H1 (cell line): ENCODE results near the gene TRAPPC8. TPM values are rescaled to one million over a fixed set of nuclear protein-coding genes. Genes with fewer than 3 reads are reported as not detected.

Experiments
- CTCF ChIA-PET: fragments of 300-600 bp; sonication (Branson Sonifier 250); formaldehyde crosslinking; loops from one replicate; lab custom pipeline; 2021; ENCODE audit not compliant: partially characterized antibody; lab: Charles Lee
- POLR2A ChIA-PET: fragments of 300-600 bp; sonication (Branson Sonifier 250); formaldehyde crosslinking; loops from one replicate; lab custom pipeline; 2021; ENCODE audit warnings: inconsistent platforms; ENCODE audit not compliant: partially characterized antibody; lab: Charles Lee
- DNase-seq, 2 experiments: peaks; one replicate each; pipeline versions ENCODE4 v3.0.0 to v3.0.0-alpha.2; 2010 to 2022; ENCODE audit warnings: low spot score in 2 of 2, low read depth in 1 of 2, mixed read lengths in 1 of 2
- FAIRE-seq: peaks from 2 replicates; lab custom pipeline; 2011; peaks lifted over from hg19 to GRCh38; lab: Jason Lieb, UNC
- H2AFZ ChIP-seq: 2 replicates; pipeline ENCODE4 v1.8.1; 2012; ENCODE audit warnings: low read length, inconsistent platforms
- H2AK5ac ChIP-seq: 2 replicates; pipeline ENCODE4 v1.6.1; 2013; ENCODE audit warnings: low read depth, low read length
- H2BK120ac ChIP-seq: replicated peaks from 2 replicates; pipeline ENCODE3; 2013; ENCODE audit warnings: low read depth, low read length, inconsistent platforms
- H2BK12ac ChIP-seq: 2 replicates; pipeline ENCODE4 v1.6.1; 2013; ENCODE audit warnings: low read depth, low read length
- H2BK15ac ChIP-seq: 2 replicates; pipeline ENCODE4 v1.6.1; 2013; ENCODE audit warnings: low read length
- H2BK20ac ChIP-seq: 2 replicates; pipeline ENCODE4 v1.6.1; 2013; ENCODE audit warnings: low read length
- H2BK5ac ChIP-seq: 2 replicates; pipeline ENCODE4 v1.6.1; 2013; ENCODE audit warnings: low read depth, low read length
- H3K14ac ChIP-seq: 2 replicates; pipeline ENCODE4 v1.6.1; 2013; ENCODE audit warnings: inconsistent platforms; ENCODE audit not compliant: insufficient read length
- H3K18ac ChIP-seq: 2 replicates; pipeline ENCODE4 v1.6.1; 2013; ENCODE audit warnings: low read length; ENCODE audit errors: extremely low read depth
- H3K23ac ChIP-seq: 2 replicates; pipeline ENCODE4 v1.6.1; 2013; ENCODE audit warnings: inconsistent platforms; ENCODE audit not compliant: insufficient read length
- H3K23me2 ChIP-seq: 2 replicates; pipeline ENCODE4 v1.6.1; 2013; ENCODE audit warnings: low read depth, low read length
- H3K27ac ChIP-seq: 2 replicates; pipeline ENCODE4 v1.6.1; 2011; ENCODE audit warnings: low read depth, low read length, inconsistent platforms
- H3K27me3 ChIP-seq, 4 experiments: replicated peaks in 1 of 4; 1 replicate in 1 of 4; 2 replicates in 3 of 4; pipeline versions ENCODE4 v1.6.1 to v1.8.1; 2011 to 2013; ENCODE audit warnings: low read length in 3 of 4, mild to moderate bottlenecking in 3 of 4, inconsistent platforms in 2 of 4, mixed read lengths in 2 of 4, moderate library complexity in 1 of 4; ENCODE audit not compliant: control insufficient read depth in 3 of 4, insufficient read depth in 3 of 4; ENCODE audit errors: extremely low read depth in 1 of 4
- H3K36me3 ChIP-seq, 4 experiments: 2 replicates each; pipeline versions ENCODE4 v1.6.1 to v1.8.1; 2011 to 2013; ENCODE audit warnings: mild to moderate bottlenecking in 4 of 4, low read length in 3 of 4, moderate library complexity in 2 of 4, control low read depth in 1 of 4, inconsistent platforms in 1 of 4; ENCODE audit not compliant: insufficient read depth in 4 of 4, control insufficient read depth in 2 of 4
- H3K4ac ChIP-seq: replicated peaks from 2 replicates; pipeline ENCODE3; 2013; ENCODE audit warnings: low read length, low read depth, mixed read lengths, inconsistent platforms; ENCODE audit not compliant: insufficient read length
- H3K4me1 ChIP-seq, 4 experiments: replicated peaks in 1 of 4; 1 replicate in 1 of 4; 2 replicates in 3 of 4; pipeline versions ENCODE4 v1.6.1 to v1.8.1; 2011 to 2013; ENCODE audit warnings: low read length in 3 of 4, inconsistent platforms in 2 of 4, mixed read lengths in 1 of 4; ENCODE audit not compliant: insufficient read depth in 4 of 4, control insufficient read depth in 3 of 4
- H3K4me2 ChIP-seq, 2 experiments: 2 replicates each; pipeline versions ENCODE4 v1.6.1 to v1.8.1; 2011 to 2013; ENCODE audit warnings: low read depth in 2 of 2, low read length in 2 of 2, control low read depth in 1 of 2, inconsistent platforms in 1 of 2, mild to moderate bottlenecking in 1 of 2; ENCODE audit not compliant: insufficient read depth in 1 of 2
- H3K4me3 ChIP-seq, 4 experiments: fragments of 200-600, 300-600 bp in 1 of 4; sonication (generic), shearing (Covaris generic), sonication (Bioruptor Twin) in 1 of 4; 2 replicates each; pipeline versions ENCODE4 v1.5.1 to v1.8.1; 2011 to 2016; ENCODE audit warnings: low read length in 4 of 4, low read depth in 3 of 4, control low read depth in 2 of 4, inconsistent platforms in 2 of 4, mild to moderate bottlenecking in 2 of 4, mixed read lengths in 1 of 4, moderate library complexity in 1 of 4; ENCODE audit not compliant: insufficient read depth in 2 of 4; ENCODE audit errors: extremely low read depth in 1 of 4
- H3K56ac ChIP-seq: replicated peaks from 2 replicates; pipeline ENCODE3; 2013; ENCODE audit warnings: low read depth, mild to moderate bottlenecking, mixed read lengths, low read length, inconsistent platforms; ENCODE audit not compliant: insufficient read length
- H3K79me1 ChIP-seq: 2 replicates; pipeline ENCODE4 v1.6.1; 2013; ENCODE audit warnings: low read depth, low read length, control low read depth
- H3K79me2 ChIP-seq, 2 experiments: 2 replicates each; pipeline versions ENCODE4 v1.6.1 to v1.8.1; 2012 to 2013; ENCODE audit warnings: low read length in 2 of 2, mild to moderate bottlenecking in 2 of 2, inconsistent platforms in 1 of 2; ENCODE audit not compliant: insufficient read depth in 2 of 2, control insufficient read depth in 1 of 2
- H3K9ac ChIP-seq, 4 experiments: replicated peaks in 1 of 4; 1 replicate in 1 of 4; 2 replicates in 3 of 4; pipeline versions ENCODE4 v1.6.1 to v1.8.1; 2011 to 2013; ENCODE audit warnings: low read depth in 3 of 4, low read length in 3 of 4, control low read depth in 2 of 4, mild to moderate bottlenecking in 2 of 4, moderate library complexity in 2 of 4, inconsistent platforms in 1 of 4; ENCODE audit errors: extremely low read depth in 1 of 4
- H3K9me3 ChIP-seq, 2 experiments: 2 replicates each; pipeline versions ENCODE4 v1.6.1 to v1.8.1; 2012 to 2013; ENCODE audit warnings: mild to moderate bottlenecking in 2 of 2, moderate library complexity in 2 of 2, control low read depth in 1 of 2, inconsistent platforms in 1 of 2, low read depth in 1 of 2, low read length in 1 of 2, mixed read lengths in 1 of 2; ENCODE audit not compliant: insufficient read depth in 2 of 2
- H4K20me1 ChIP-seq, 2 experiments: replicated peaks in 1 of 2; 2 replicates each; pipeline versions ENCODE3 to v1.8.1; 2011 to 2013; ENCODE audit warnings: inconsistent platforms in 2 of 2, low read length in 2 of 2, mild to moderate bottlenecking in 1 of 2; ENCODE audit not compliant: insufficient read depth in 2 of 2, control insufficient read depth in 1 of 2
- H4K5ac ChIP-seq: 2 replicates; pipeline ENCODE4 v1.6.1; 2013; ENCODE audit warnings: low read length, low read depth, mixed read lengths, inconsistent platforms; ENCODE audit not compliant: insufficient read length
- H4K8ac ChIP-seq: 2 replicates; pipeline ENCODE4 v1.8.0; 2013; ENCODE audit warnings: mild to moderate bottlenecking, moderate library complexity, low read length, inconsistent platforms; ENCODE audit not compliant: insufficient read depth; ENCODE audit errors: extremely low read depth
- H4K91ac ChIP-seq: replicated peaks from 2 replicates; pipeline ENCODE3; 2013; ENCODE audit warnings: low read length, mixed read lengths, inconsistent platforms; ENCODE audit not compliant: insufficient read length
- EP300 ChIP-seq, 2 experiments: IDR thresholded peaks; 1 replicate in 1 of 2; 2 replicates in 1 of 2; pipeline ENCODE4 v1.6.1; 2011 to 2012; ENCODE audit warnings: low read depth in 2 of 2, low read length in 2 of 2, mild to moderate bottlenecking in 2 of 2, borderline replicate concordance in 1 of 2, inconsistent platforms in 1 of 2, moderate library complexity in 1 of 2
- EZH2 ChIP-seq: fragments of 200-600 bp; sonication (generic); IDR thresholded peaks from 2 replicates; pipeline ENCODE4 v1.7.1; 2012; ENCODE audit warnings: low read depth, mild to moderate bottlenecking, moderate library complexity, low read length, inconsistent platforms; ENCODE audit not compliant: severe bottlenecking
- HDAC6 ChIP-seq: IDR thresholded peaks from one replicate; pipeline ENCODE4 v1.7.1; 2012; ENCODE audit warnings: low read depth, mild to moderate bottlenecking, inconsistent platforms, low read length, moderate library complexity
- KDM4A ChIP-seq: IDR thresholded peaks from one replicate; pipeline ENCODE4 v1.7.1; 2012; ENCODE audit warnings: low read depth, mild to moderate bottlenecking, moderate library complexity, low read length, inconsistent platforms; ENCODE audit not compliant: severe bottlenecking
- RAD21 ChIP-seq, 2 experiments: IDR thresholded peaks in 1 of 2; conservative IDR thresholded peaks in 1 of 2; 2 replicates each; pipeline ENCODE4 v1.6.1; 2011; ENCODE audit warnings: low read depth in 2 of 2, low read length in 2 of 2, improper control_type of control experiment in 1 of 2, inconsistent platforms in 1 of 2, mild to moderate bottlenecking in 1 of 2, moderate library complexity in 1 of 2
- RFX5 ChIP-seq: IDR thresholded peaks from 2 replicates; pipeline ENCODE4 v1.6.1; 2011; ENCODE audit warnings: low read depth, low read length, improper control_type of control experiment, borderline replicate concordance
- TAF1 ChIP-seq: IDR thresholded peaks from 2 replicates; pipeline ENCODE4 v1.6.1; 2011; ENCODE audit warnings: mild to moderate bottlenecking, low read depth, low read length
- WGBS, 2 experiments: shearing (Covaris generic) in 1 of 2; methylation state at CpG; one replicate each; pipeline versions ENCODE4 v1.1.6 to v1.1.7; 2013 to 2015; ENCODE audit warnings: low lambda C conversion rate in 2 of 2, mixed read lengths in 2 of 2, inconsistent platforms in 1 of 2, low coverage in 1 of 2, missing lambda C conversion rate in 1 of 2; ENCODE audit not compliant: insufficient replicate concordance in 2 of 2, insufficient coverage in 1 of 2, insufficient read length in 1 of 2; ENCODE audit errors: extremely low coverage in 1 of 2, missing lambda C conversion rate in 1 of 2; 5-methylcytosine and 5-hydroxymethylcytosine counted together
- polyA plus RNA-seq, 7 experiments: library from polyadenylated mRNA; depleted of rRNA in 3 of 7; stranded (reverse) in 5 of 7; unstranded in 2 of 7; fragments of >200 nt in 5 of 7; fragments of 200-250 nt in 2 of 7; gene quantifications; 1 replicate in 5 of 7; 2 replicates in 1 of 7; 4 replicates in 1 of 7; pipeline versions ENCODE4 v1.2.1 to v1.2.3, GENCODE V29; 2011 to 2013; ENCODE audit warnings: missing spikeins in 2 of 7, mixed read lengths in 2 of 7
- total RNA-seq: library from RNA; stranded (reverse); fragmentation: NEBNext Ultra II Directional; extraction: Animal tissue kit (Norgen Biotek cat#: 25700); gene quantifications from 2 replicates; pipeline ENCODE4 v1.2.1, GENCODE V29; 2021
- TF ChIP-seq, protein P1 (sequence below): IDR thresholded peaks from 2 replicates; pipeline ENCODE4 v1.6.1; 2011; ENCODE audit warnings: low read length, improper control_type of control experiment
- TF ChIP-seq, protein P2 (sequence below): IDR thresholded peaks from 2 replicates; pipeline ENCODE4 v1.6.1; 2012; ENCODE audit warnings: inconsistent platforms

TRAPPC8 gene
- total and polyA plus RNA-seq, 2 of the 8 experiments (the other 6 are each of a cell fraction or from before 2014, with no cell fraction given), result 43.6 to 56.5 TPM

DNA sequence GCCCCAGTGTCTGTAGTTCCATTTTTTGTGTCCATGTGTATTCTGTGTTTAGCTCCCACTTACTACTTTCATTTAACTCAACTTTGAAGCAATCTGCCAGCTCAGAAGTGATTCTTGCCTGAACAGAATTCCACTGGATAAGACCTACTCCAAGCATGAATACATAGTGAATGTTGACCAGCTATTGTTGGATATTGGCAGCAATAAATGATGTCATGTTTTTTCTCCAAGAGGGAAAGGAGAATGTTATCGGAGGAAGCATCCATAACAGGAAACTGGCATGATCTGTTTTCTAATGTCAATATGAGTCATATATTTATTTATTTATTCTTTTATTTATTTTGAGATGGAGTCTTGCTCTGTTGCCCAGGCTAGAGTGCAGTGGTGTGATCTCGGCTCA, 36.8 kb upstream of the TRAPPC8 start:
- Histone ChIP-seq H3K9me3 (no peaks in the 10 kb centered on the region), H2BK15ac (no peak overlapping the region), H3K18ac (no peak overlapping the region), H2AK5ac (no peak overlapping the region), H3K23ac (no peak overlapping the region), H3K14ac (no peak overlapping the region), H4K5ac (no peak overlapping the region), H2BK5ac (no peak overlapping the region), H2BK120ac (no peak overlapping the region), H2BK12ac (no peak overlapping the region), H3K56ac (no peak overlapping the region), H3K27me3 (no peaks in the 10 kb centered on the region), H3K4me3 (no peak overlapping the region), H2BK20ac (no peak overlapping the region), H3K9ac (no peak overlapping the region), H4K8ac (no peak overlapping the region), H3K27ac (no peak overlapping the region), H3K4me2 (no peak overlapping the region), H2AFZ (no peak overlapping the region), H3K23me2 (no peaks in the 10 kb centered on the region), H4K20me1 (no peaks in the 10 kb centered on the region), H3K79me1 (no peaks in the 10 kb centered on the region), H3K36me3 (no peaks in the 10 kb centered on the region), H3K4ac (no peak overlapping the region), H3K4me1 (peaks cover 0 to 4% (median 0%) of the 10 kb centered on the region in 4 experiments; a peak in 1 of 7 replicates), H4K91ac (no peak overlapping the region), H3K79me2 (no peaks in the 10 kb centered on the region)
- DNase-seq (no peak), FAIRE-seq (no peak)
- WGBS, 2 experiments, result 100% methylated on average over 2 of the region's 2 CpGs; no CpG with 5 or more reads in 1 of the 2 experiments
- TF ChIP-seq RFX5 (no peak), RAD21 (IDR thresholded peaks at IDR 0.05 in 1 of 2, conservative IDR thresholded peaks at IDR 0.05 in 1 of 2; ENCODE audit: low read depth in 2 of 2, low read length in 2 of 2) (no peak), EZH2 (no peak), HDAC6 (no peak), EP300 (IDR thresholded peaks at IDR 0.05; ENCODE audit: borderline replicate concordance in 1 of 2, low read depth in 2 of 2, low read length in 2 of 2) (no peak), TAF1 (no peak), KDM4A (no peak)
- TF ChIP-seq, protein P1, sequence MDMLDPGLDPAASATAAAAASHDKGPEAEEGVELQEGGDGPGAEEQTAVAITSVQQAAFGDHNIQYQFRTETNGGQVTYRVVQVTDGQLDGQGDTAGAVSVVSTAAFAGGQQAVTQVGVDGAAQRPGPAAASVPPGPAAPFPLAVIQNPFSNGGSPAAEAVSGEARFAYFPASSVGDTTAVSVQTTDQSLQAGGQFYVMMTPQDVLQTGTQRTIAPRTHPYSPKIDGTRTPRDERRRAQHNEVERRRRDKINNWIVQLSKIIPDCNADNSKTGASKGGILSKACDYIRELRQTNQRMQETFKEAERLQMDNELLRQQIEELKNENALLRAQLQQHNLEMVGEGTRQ, result no peak
- TF ChIP-seq, protein P2, sequence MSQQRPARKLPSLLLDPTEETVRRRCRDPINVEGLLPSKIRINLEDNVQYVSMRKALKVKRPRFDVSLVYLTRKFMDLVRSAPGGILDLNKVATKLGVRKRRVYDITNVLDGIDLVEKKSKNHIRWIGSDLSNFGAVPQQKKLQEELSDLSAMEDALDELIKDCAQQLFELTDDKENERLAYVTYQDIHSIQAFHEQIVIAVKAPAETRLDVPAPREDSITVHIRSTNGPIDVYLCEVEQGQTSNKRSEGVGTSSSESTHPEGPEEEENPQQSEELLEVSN, result no peak
- CTCF ChIA-PET, result interaction anchor here (0.6 to 1.0 kb wide), 2 partner anchors 11 to 333 kb away, joined by 3 read pairs; no protein-coding TSS in a partner anchor
- POLR2A ChIA-PET, result no interaction called here
